Astrocyte (in vitro differentiated cells and primary cell): ENCODE results near the gene SEC14L3.

Experiments used
- CTCF ChIP-seq: IDR thresholded peaks from 2 replicates; pipeline ENCODE4 v1.5.1; 2011; ENCODE audit warnings: low read depth, mild to moderate bottlenecking, inconsistent platforms, low read length, moderate library complexity; ENCODE audit not compliant: insufficient read depth
- EZH2 ChIP-seq: IDR thresholded peaks from 2 replicates; pipeline ENCODE4 v1.6.1; 2012; ENCODE audit warnings: mild to moderate bottlenecking, low read length, inconsistent platforms; ENCODE audit not compliant: insufficient read depth

GRCh38 chr22:30430933-30431332 lies 40.9 kb downstream of the SEC14L3 start:
- TF ChIP-seq CTCF (no peak), EZH2 (no peak)
